ENCODE data around the gene FREM3.

GRCh38 chr4:143623896-143624295 lies 76.6 kb downstream of the FREM3 start:
- TF ChIP-seq ZNF274 (IDR thresholded peaks at IDR 0.05; ENCODE audit: low read depth, low read length): no peak
- TF ChIP-seq SUZ12 (IDR thresholded peaks at IDR 0.05; ENCODE audit: extremely low read depth, insufficient read depth, insufficient read length): no peak
- TF ChIP-seq YY1 (IDR thresholded peaks at IDR 0.05; ENCODE audit: insufficient read depth, insufficient read length): no peak
